Measurements from ENCODE around the gene GABRP. TPM values are rescaled to one million over a fixed set of nuclear protein-coding genes. Genes with fewer than 3 reads are reported as not detected.

The GABRP gene
- total RNA-seq, 4 donors from 2014 or later: 0.21 to 1.7 (median 0.64) TPM

GRCh38 chr5:170861667-170861916, 78.1 kb downstream of the GABRP start:
- no peak for TF ChIP-seq POLR2A (IDR thresholded peaks at IDR 0.05)
- no peak for TF ChIP-seq EP300 (IDR thresholded peaks at IDR 0.05)
- no peak for TF ChIP-seq CTCF (IDR thresholded peaks at IDR 0.05)
- H3K9me3 ChIP-seq: peaks cover 0 to 31% (median 5%) of the 10 kb centered on the region in 4 donors
- H3K27ac ChIP-seq: no peak overlapping the region
- peaks cover 0 to 16% of the 10 kb centered on the region in 2 donors for H3K27me3 ChIP-seq
- no peak for DNase-seq (ENCODE audit: low spot score in 2 of 2)
- H3K4me3 ChIP-seq: peak overlapping the region in 3 of 4 donors; percentile 33 to 64 (median 49)
- no peaks in the 10 kb centered on the region for H3K36me3 ChIP-seq
- H3K4me1 ChIP-seq: peaks cover 0 to 7% (median 0%) of the 10 kb centered on the region in 4 donors
- 4 to 9% methylated on average over 3 to 17 of the region's 26 CpGs for WGBS, 2 donors

GRCh38 chr5:170861917-170862766, 78.6 kb downstream of the GABRP start, which contains the start of gene RANBP17:
Gene RANBP17, plus strand, starts transcription at chr5:170862018.
- DNase-seq (ENCODE audit: low spot score in 2 of 2): no peak
- H3K36me3 ChIP-seq: no peaks in the 10 kb centered on the region
- peaks cover 0 to 16% of the 10 kb centered on the region in 2 donors for H3K27me3 ChIP-seq

GRCh38 chr5:170863646-170864045, 80.1 kb downstream of the GABRP start:
- H3K4me3 ChIP-seq: no peak overlapping the region
- DNase-seq (ENCODE audit: low spot score in 2 of 2): no peak
- no peak overlapping the region for H3K27ac ChIP-seq
- H3K4me1 ChIP-seq: peaks cover 0 to 7% (median 0%) of the 10 kb centered on the region in 4 donors
- H3K9me3 ChIP-seq: peaks cover 0 to 31% (median 5%) of the 10 kb centered on the region in 4 donors
- TF ChIP-seq CTCF (IDR thresholded peaks at IDR 0.05) (no peak), EP300 (IDR thresholded peaks at IDR 0.05) (no peak), POLR2A (IDR thresholded peaks at IDR 0.05) (no peak)
- WGBS, 2 donors: 90 to 94% methylated on average over 3 of the region's 3 CpGs
- peaks cover 0 to 16% of the 10 kb centered on the region in 2 donors for H3K27me3 ChIP-seq
- H3K36me3 ChIP-seq: no peaks in the 10 kb centered on the region

More at GRCh38 chr5:170861917-170862766, 78.6 kb downstream of the GABRP start, which contains the start of gene RANBP17:
- Histone ChIP-seq H3K9me3 (peaks cover 0 to 31% (median 5%) of the 10 kb centered on the region in 4 donors), H3K4me3 (peak within 1 kb of the TSS; percentile 33 to 64 (median 44)), H3K27ac (peak within 1 kb of the TSS in 1 of 4 donors; percentile 14), H3K4me1 (peaks cover 0 to 7% (median 0%) of the 10 kb centered on the region in 4 donors)
- 0 to 5% methylated on average over 29 to 30 of the region's 102 CpGs for WGBS, 2 donors
- TF ChIP-seq POLR2A (IDR thresholded peaks at IDR 0.05): no peak
- no peak for TF ChIP-seq CTCF (IDR thresholded peaks at IDR 0.05)
- TF ChIP-seq EP300 (IDR thresholded peaks at IDR 0.05): no peak

Other genes starting within 250 kb of the GABRP start
- 10 to 100 TPM; 10.8 to 34.5 (median 17.6) TPM for gene RANBP17, start 78.3 kb downstream of the GABRP start, total RNA-seq